ENCODE data around the gene PLA2G4E. TPM values are rescaled to one million over a fixed set of nuclear protein-coding genes. Genes with fewer than 3 reads are reported as not detected.

Gene PLA2G4E
- total RNA-seq, 4 donors from 2014 or later = not detected

DNA sequence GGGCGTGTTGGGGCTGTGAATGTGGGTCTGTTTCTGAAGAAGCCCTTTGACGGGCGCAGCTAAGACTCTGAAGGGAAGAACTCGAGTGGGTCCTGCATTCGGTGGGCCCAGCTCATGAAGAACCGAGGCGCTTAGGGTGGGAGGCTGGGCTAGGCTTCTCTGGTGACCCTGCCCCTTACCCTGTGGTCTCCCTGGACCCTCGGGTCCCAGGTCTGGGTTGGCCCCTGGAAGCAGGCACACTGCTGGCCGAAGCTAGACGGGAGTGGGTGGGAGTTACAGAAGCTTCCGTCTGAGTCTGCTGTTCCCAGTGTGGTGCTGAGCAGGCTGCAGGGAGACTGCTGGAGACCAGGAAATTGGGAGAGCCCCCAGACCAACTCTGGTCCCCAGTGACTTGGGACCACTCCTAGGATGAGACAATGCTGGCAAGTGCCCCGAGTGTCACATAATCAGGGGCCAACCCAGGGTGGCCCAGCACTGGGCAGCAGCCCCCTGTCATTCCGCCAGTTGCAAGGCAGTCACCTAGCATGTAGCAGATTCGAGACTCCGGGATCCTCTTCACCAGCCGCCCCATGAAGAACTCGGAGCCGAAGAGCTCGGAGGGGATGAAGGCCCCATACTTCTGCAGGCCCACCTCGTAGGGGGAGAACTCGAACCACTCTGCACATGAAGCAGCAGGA, 31.8 kb downstream of the PLA2G4E start:
- no peak for DNase-seq (ENCODE audit: extremely low spot score)
- Histone ChIP-seq H3K4me1 (no peaks in the 10 kb centered on the region), H3K4me3 (no peak overlapping the region), H3K27ac (replicated peaks in 1 of 4) (no peak overlapping the region), H3K9me3 (no peaks in the 10 kb centered on the region), H3K36me3 (no peaks in the 10 kb centered on the region), H3K27me3 (no peaks in the 10 kb centered on the region)
- WGBS = 76% methylated on average over 11 of the region's 21 CpGs
- intact Hi-C loops (cut with DNase I) = loop anchor here (2.0 kb wide), 2 partner anchors 70 to 148 kb away; no protein-coding TSS in a partner anchor
- no peak for TF ChIP-seq CTCF (IDR thresholded peaks at IDR 0.05)
- TF ChIP-seq POLR2AphosphoS5 (IDR thresholded peaks at IDR 0.05) = no peak
- TF ChIP-seq POLR2A (IDR thresholded peaks at IDR 0.05; ENCODE audit: low read depth) = no peak
- TF ChIP-seq EP300 (IDR thresholded peaks at IDR 0.05) = no peak

DNA sequence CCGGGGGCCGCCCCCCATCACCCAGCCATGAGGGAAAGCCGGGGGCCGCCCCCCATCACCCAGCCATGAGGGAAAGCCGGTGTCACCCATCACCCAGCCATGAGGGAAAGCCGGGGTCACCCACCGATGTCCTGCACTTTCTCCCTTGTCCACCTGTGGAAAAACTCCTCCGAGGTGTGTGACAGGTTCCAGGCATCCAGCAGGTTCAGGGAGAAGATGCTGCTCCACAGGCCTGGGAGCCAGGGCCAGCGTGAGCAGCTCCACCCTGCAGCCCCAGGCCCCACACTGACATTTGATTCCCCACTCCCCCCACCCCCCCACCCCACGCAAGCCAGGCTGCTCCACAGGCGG, 32.9 kb downstream of the PLA2G4E start:
- 86% methylated on average over 8 of the region's 11 CpGs for WGBS
- TF ChIP-seq CTCF (IDR thresholded peaks at IDR 0.05) (no peak), POLR2A (IDR thresholded peaks at IDR 0.05; ENCODE audit: low read depth) (no peak), POLR2AphosphoS5 (IDR thresholded peaks at IDR 0.05) (no peak), EP300 (IDR thresholded peaks at IDR 0.05) (no peak)
- Histone ChIP-seq H3K9me3 (no peaks in the 10 kb centered on the region), H3K4me3 (no peak overlapping the region), H3K27ac (replicated peaks in 1 of 4) (no peak overlapping the region), H3K27me3 (no peaks in the 10 kb centered on the region), H3K36me3 (no peaks in the 10 kb centered on the region), H3K4me1 (no peaks in the 10 kb centered on the region)
- DNase-seq (ENCODE audit: extremely low spot score) = no peak
- intact Hi-C loops (cut with DNase I) = loop anchor here (2.0 kb wide), 2 partner anchors 71 to 149 kb away; no protein-coding TSS in a partner anchor

DNA sequence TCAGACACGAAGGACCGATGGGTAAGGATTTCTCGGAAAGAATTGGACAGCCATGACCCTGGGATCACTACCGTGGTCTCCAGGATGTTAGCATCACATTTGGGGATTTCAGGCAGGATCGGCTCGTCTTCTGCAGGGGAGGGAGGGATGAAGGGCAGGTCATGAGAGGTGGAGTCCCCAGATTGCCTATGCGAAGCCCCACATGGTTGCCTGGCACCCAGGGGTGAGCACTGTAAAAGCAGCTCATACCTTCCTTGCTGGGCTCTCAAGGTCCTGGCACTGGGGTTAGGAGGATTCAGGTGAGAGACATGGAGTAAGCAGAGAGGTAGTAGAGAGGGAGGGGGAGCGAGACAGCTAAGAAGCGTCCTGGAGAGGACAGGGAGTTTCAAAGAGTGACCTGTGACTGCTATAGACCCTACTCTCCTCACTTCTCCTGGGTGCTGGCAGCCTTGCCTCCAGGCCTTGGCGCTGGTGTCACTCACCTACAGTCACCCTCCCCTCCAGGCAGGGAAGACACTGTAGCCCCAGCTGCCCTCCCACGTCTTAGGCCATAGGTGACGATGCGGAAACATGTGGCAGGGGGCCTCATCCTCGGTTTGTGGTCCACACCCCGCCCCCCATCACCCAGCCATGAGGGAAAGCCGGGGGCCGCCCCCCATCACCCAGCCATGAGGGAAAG, 33.5 kb downstream of the PLA2G4E start:
- H3K36me3 ChIP-seq = no peaks in the 10 kb centered on the region
- WGBS = 82% methylated on average over 16 of the region's 17 CpGs
- H3K27ac ChIP-seq (replicated peaks in 1 of 4) = no peak overlapping the region
- intact Hi-C loops (cut with DNase I) = no loop called here
- no peak for DNase-seq (ENCODE audit: extremely low spot score)
- no peak overlapping the region for H3K4me3 ChIP-seq
- no peaks in the 10 kb centered on the region for H3K27me3 ChIP-seq
- TF ChIP-seq CTCF (IDR thresholded peaks at IDR 0.05) = no peak
- no peak for TF ChIP-seq POLR2AphosphoS5 (IDR thresholded peaks at IDR 0.05)
- TF ChIP-seq EP300 (IDR thresholded peaks at IDR 0.05) = no peak
- no peak for TF ChIP-seq POLR2A (IDR thresholded peaks at IDR 0.05; ENCODE audit: low read depth)
- no peaks in the 10 kb centered on the region for H3K4me1 ChIP-seq
- H3K9me3 ChIP-seq = no peaks in the 10 kb centered on the region

DNA sequence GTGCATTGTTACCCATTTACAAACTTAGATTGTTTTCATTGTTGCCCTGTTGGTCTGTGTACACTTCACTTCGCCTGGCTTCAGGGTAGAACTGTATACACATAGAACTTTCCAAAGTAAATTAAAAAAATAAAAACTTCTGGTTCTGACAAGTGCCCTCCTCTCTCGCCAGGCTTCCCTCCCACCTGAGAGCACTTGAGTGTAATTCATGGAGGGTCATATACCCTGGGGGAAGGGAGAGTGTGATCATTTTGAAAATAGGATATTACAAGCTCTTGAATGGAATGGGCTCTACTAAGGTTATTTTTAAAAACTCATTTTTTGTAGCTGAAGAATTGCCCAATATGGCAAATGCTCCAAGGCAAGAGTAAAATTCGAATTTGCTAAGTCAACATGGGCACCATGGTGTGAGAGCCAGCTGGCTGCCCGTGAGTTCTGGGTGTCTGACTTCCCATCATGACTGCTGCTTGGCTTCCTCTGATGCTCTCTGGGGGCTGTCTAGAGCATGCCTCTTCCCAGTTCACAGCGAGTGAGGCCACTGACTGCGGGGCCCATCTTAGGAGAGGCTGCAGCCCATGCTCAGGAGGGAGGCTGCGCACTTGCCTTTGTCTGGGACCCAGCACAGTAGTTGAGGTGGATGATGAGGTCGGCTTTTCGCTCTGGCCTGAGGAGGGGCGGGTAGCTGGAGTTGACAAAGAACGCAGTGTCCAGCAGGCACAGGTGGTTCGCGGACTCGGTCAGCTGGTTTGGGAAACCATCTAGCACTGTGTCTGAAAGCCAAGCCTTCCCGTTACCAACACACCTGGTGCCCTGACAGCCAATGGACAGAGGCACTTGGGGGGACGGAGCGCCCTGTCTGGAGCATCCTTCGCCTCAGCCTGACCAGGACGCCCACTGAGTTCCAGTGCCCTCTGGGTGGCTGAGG, 35.3 kb downstream of the PLA2G4E start:
- H3K27ac ChIP-seq (replicated peaks in 1 of 4) = no peak overlapping the region
- TF ChIP-seq CTCF (IDR thresholded peaks at IDR 0.05) (no peak), POLR2AphosphoS5 (IDR thresholded peaks at IDR 0.05) (no peak), EP300 (IDR thresholded peaks at IDR 0.05) (no peak), POLR2A (IDR thresholded peaks at IDR 0.05; ENCODE audit: low read depth) (no peak)
- H3K9me3 ChIP-seq = no peaks in the 10 kb centered on the region
- no peaks in the 10 kb centered on the region for H3K36me3 ChIP-seq
- H3K4me3 ChIP-seq = no peak overlapping the region
- intact Hi-C loops (cut with DNase I) = no loop called here
- no peak for DNase-seq (ENCODE audit: extremely low spot score)
- H3K4me1 ChIP-seq = peaks cover 0 to 8% (median 6%) of the 10 kb centered on the region in 4 donors
- WGBS = 93% methylated on average over 18 of the region's 19 CpGs
- no peaks in the 10 kb centered on the region for H3K27me3 ChIP-seq

All from esophagus muscularis mucosa (tissue), 4 donors.